Gastroesophageal sphincter (tissue), 4 donors: ENCODE data around the gene AK8. TPM values are rescaled to one million over a fixed set of nuclear protein-coding genes. Genes with fewer than 3 reads are reported as not detected.

Experiments used
- ATAC-seq: fragments of 150-250 bp; one replicate; pipeline ENCODE4 v1.9.1; 2016; ENCODE audit warnings: mild to moderate bottlenecking, moderate library complexity
- H3K27ac ChIP-seq, 4 donors: fragments of 200-600 bp; sonication (generic) in 3 of 4; 1 replicate in 3 of 4; 2 replicates in 1 of 4; pipeline ENCODE4 v1.5.1; 2016 to 2019
- H3K27me3 ChIP-seq: fragments of 200-600 bp; sonication (generic); one replicate; pipeline ENCODE4 v1.5.1; 2019
- H3K36me3 ChIP-seq, 2 donors: fragments of 200-600 bp; sonication (generic); one replicate each; pipeline ENCODE4 v1.5.1; 2019; ENCODE audit warnings: control low read depth in 1 of 2
- H3K4me1 ChIP-seq, 3 donors: fragments of 200-600 bp; sonication (generic); 1 replicate in 2 of 3; 2 replicates in 1 of 3; pipeline ENCODE4 v1.5.1; 2016 to 2019; ENCODE audit warnings: control low read depth in 2 of 3
- H3K4me3 ChIP-seq, 2 donors: fragments of 200-600 bp; sonication (generic); one replicate each; pipeline ENCODE4 v1.5.1; 2019; ENCODE audit warnings: mild to moderate bottlenecking in 1 of 2, moderate library complexity in 1 of 2
- H3K9me3 ChIP-seq, 3 donors: fragments of 200-600 bp; sonication (generic); one replicate each; pipeline ENCODE4 v1.5.1; 2017 to 2019; ENCODE audit warnings: control low read depth in 2 of 3
- CTCF ChIP-seq, 4 experiments: fragments of 200-600 bp in 2 of 4; fragments of 450-650 bp in 2 of 4; sonication (generic) in 1 of 4; IDR thresholded peaks; one replicate each; pipeline ENCODE4 v1.5.1; 2017 to 2019; ENCODE audit warnings: antibody characterized with exemption in 4 of 4, mild to moderate bottlenecking in 2 of 4, moderate library complexity in 2 of 4
- EP300 ChIP-seq: sonication (generic); formaldehyde crosslinking; IDR thresholded peaks from one replicate; pipeline ENCODE4 v1.6.1; 2017; ENCODE audit warnings: antibody characterized with exemption, mild to moderate bottlenecking
- POLR2A ChIP-seq, 2 donors: fragments of 450-650 bp; IDR thresholded peaks; one replicate each; pipeline ENCODE4 v1.6.1; 2017; ENCODE audit warnings: antibody characterized with exemption in 2 of 2, mild to moderate bottlenecking in 2 of 2, moderate library complexity in 1 of 2
- POLR2AphosphoS5 ChIP-seq: sonication (generic); formaldehyde crosslinking; IDR thresholded peaks from one replicate; pipeline ENCODE4 v1.6.1; 2017; ENCODE audit warnings: antibody characterized with exemption
- WGBS, 2 donors: methylation state at CpG; one replicate each; pipeline ENCODE4 v1.1.5; 2018; ENCODE audit warnings: low coverage in 1 of 2; 5-methylcytosine and 5-hydroxymethylcytosine counted together
- total RNA-seq, 4 donors: library from RNA; depleted of rRNA; stranded (reverse); fragments of >200 nt; gene quantifications; one replicate each; pipeline ENCODE4 v1.1.0, GENCODE V29; 2016

AK8 gene
- total RNA-seq, 4 donors from 2014 or later: 0.31 to 0.81 (median 0.63) TPM

- no peaks in the 10 kb centered on the region for H3K4me1 ChIP-seq
- 100% methylated on average over 2 of the region's 12 CpGs; no CpG with 5 or more reads in 1 of the 2 donors for WGBS, 2 donors
- H3K9me3 ChIP-seq: no peaks in the 10 kb centered on the region
- no peaks in the 10 kb centered on the region for H3K27me3 ChIP-seq
- TF ChIP-seq POLR2A (IDR thresholded peaks at IDR 0.05) (no peak), EP300 (no peak), CTCF (IDR thresholded peaks at IDR 0.05) (no peak), POLR2AphosphoS5 (no peak)
- H3K36me3 ChIP-seq: peaks cover 6 to 95% of the 10 kb centered on the region in 2 donors
- H3K4me3 ChIP-seq: no peak overlapping the region
- ATAC-seq: no peak
- no peak overlapping the region for H3K27ac ChIP-seq
These were observed 27.6 kb upstream of the AK8 start for GRCh38 chr9:132905726-132906125.

GRCh38 chr9:132903574-132904492 is 25.7 kb upstream of the AK8 start:
- no peaks in the 10 kb centered on the region for H3K4me1 ChIP-seq
- H3K36me3 ChIP-seq: peaks cover 3 to 95% of the 10 kb centered on the region in 2 donors
- H3K4me3 ChIP-seq: no peak overlapping the region
- 76 to 77% methylated on average over 6 to 9 of the region's 13 CpGs for WGBS, 2 donors
- ATAC-seq: no peak
- H3K27me3 ChIP-seq: no peaks in the 10 kb centered on the region
- TF ChIP-seq CTCF (IDR thresholded peaks at IDR 0.05) (no peak), EP300 (no peak), POLR2A (IDR thresholded peaks at IDR 0.05) (no peak), POLR2AphosphoS5 (no peak)
- no peak overlapping the region for H3K27ac ChIP-seq
- no peaks in the 10 kb centered on the region for H3K9me3 ChIP-seq

GRCh38 chr9:132901858-132902831 is 24.1 kb upstream of the AK8 start:
- TF ChIP-seq POLR2A (IDR thresholded peaks at IDR 0.05) (no peak), POLR2AphosphoS5 (no peak), EP300 (no peak), CTCF (IDR thresholded peaks at IDR 0.05) (peak; percentile 86 to 97 (median 92))
- Histone ChIP-seq H3K36me3 (peaks cover 3 to 95% of the 10 kb centered on the region in 2 donors), H3K27ac (peak overlapping the region in 1 of 4 donors; percentile 34), H3K27me3 (no peaks in the 10 kb centered on the region), H3K4me3 (no peak overlapping the region), H3K9me3 (no peaks in the 10 kb centered on the region), H3K4me1 (no peaks in the 10 kb centered on the region)
- peak; percentile 89 for ATAC-seq
- 33 to 53% methylated on average over 7 to 8 of the region's 11 CpGs for WGBS, 2 donors

- TF ChIP-seq CTCF (IDR thresholded peaks at IDR 0.05): no peak
- TF ChIP-seq POLR2A (IDR thresholded peaks at IDR 0.05): no peak
- TF ChIP-seq EP300: no peak
- TF ChIP-seq POLR2AphosphoS5: no peak
- H3K27ac ChIP-seq: no peak overlapping the region
- WGBS, 2 donors: 87 to 91% methylated on average over 7 of the region's 7 CpGs
- H3K36me3 ChIP-seq: peaks cover 8 to 96% of the 10 kb centered on the region in 2 donors
- H3K9me3 ChIP-seq: no peaks in the 10 kb centered on the region
- no peaks in the 10 kb centered on the region for H3K27me3 ChIP-seq
- H3K4me1 ChIP-seq: no peaks in the 10 kb centered on the region
- ATAC-seq: no peak
- no peak overlapping the region for H3K4me3 ChIP-seq
These were observed 20.0 kb upstream of the AK8 start for GRCh38 chr9:132898051-132898450.
